NAMALWA (cell line): ENCODE results near the gene RAB9A.

Source experiments
- DNase-seq: peaks from one replicate; pipeline ENCODE4 v3.0.0-alpha.2; 2015; ENCODE audit warnings: low spot score

RAB9A gene

GRCh38 chrX:13748486-13748885, 59.6 kb downstream of the RAB9A start:
- no peak for DNase-seq

GRCh38 chrX:13750204-13750603, 61.3 kb downstream of the RAB9A start:
- peak; percentile 67 for DNase-seq

GRCh38 chrX:13750812-13751211, 61.9 kb downstream of the RAB9A start:
- DNase-seq: no peak

- no peak for DNase-seq
These were observed 63.2 kb downstream of the RAB9A start for GRCh38 chrX:13752141-13752540.

GRCh38 chrX:13752646-13753045, 63.7 kb downstream of the RAB9A start:
- DNase-seq: peak; percentile 67

- no peak for DNase-seq
These were observed 65.8 kb downstream of the RAB9A start for GRCh38 chrX:13754765-13755164.

GRCh38 chrX:13755254-13755653, 66.3 kb downstream of the RAB9A start:
- DNase-seq: peak; percentile 36

GRCh38 chrX:13756381-13756780, 67.5 kb downstream of the RAB9A start:
- DNase-seq: no peak

- DNase-seq: peak; percentile 84
These were observed 70.3 kb downstream of the RAB9A start for GRCh38 chrX:13759152-13759718.
